ENCODE results near the gene ZNF280D.

DNA sequence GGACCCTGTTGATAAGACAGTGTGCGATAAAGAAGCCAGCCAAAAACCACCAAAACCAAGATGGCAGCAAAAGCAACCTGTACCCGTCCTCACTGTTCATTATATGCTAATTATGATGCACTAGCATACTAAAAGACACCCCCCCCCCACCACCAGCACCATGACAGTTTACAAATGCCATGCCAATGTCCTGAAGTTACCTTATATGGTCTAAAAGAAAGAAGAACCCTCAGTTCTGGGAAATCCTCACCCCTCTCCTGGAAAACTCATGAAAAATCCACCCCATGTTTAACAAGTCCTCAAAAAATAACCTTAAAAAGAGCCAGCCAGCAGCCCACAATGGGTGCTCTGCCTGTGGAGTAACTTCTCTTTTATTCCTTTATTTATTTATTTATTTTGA is 48.4 kb upstream of the ZNF280D start:
- TF ChIP-seq MYC (IDR thresholded peaks at IDR 0.05; ENCODE audit: borderline replicate concordance, low read length) = no peak
- TF ChIP-seq EP300 (IDR thresholded peaks at IDR 0.05) = no peak
